Activated CD8-positive, alpha-beta memory T cell treated with anti-CD3 and anti-CD28 coated beads, Interleukin-2, amount 50 U/mL, for 1 hour (primary cell): ENCODE results near the gene TLR9.

Source experiments
- DNase-seq: peaks from one replicate; pipeline ENCODE4 v3.0.0-alpha.2; 2020; ENCODE audit errors: extremely low read depth

Gene TLR9

GRCh38 chr3:52246728-52247408, 21.4 kb upstream of the TLR9 start:
- DNase-seq, result no peak

- DNase-seq, result no peak
Measured at GRCh38 chr3:52246264-52246620, 20.8 kb upstream of the TLR9 start.

DNA sequence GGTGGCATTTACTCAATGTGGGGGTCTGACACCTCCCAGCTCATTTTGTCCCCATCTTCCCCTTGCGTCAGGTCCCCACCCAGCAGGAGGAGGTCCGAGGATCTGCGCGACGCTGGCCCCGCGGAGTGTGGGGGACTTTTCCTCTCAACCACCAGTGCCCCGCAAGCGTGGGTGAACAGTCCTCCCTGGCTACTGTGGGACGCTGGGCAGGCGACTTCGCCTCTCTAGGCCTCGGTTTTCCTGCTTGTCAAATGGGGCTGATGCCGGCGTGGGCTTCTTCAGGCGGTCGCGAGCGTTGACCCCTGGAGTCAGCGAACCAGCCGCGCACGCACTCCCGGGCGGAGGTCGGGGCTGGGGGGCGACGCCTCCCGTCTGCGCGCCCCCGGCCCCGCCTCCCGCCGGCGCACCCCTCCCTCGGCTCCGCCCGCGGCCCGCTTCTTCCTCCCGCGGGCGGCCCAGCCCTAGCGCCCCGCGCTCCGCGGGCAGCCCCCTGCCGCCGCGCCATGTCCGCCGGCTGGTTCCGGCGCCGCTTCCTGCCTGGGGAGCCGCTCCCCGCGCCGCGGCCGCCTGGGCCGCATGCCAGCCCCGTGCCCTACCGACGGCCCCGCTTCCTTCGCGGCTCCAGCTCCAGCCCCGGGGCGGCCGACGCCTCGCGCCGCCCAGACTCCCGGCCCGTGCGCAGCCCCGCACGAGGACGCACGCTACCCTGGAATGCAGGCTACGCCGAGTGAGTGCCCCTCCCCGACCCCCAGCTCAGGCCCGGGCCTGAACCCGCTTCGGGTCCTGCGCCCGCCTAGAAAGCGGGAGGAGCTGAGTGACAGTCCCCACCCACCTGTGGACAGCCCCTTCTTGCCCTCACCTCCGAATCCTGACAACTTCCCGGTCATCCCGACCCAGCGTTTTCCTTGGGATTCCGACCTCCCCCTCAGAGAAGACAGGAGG, 20.1 kb upstream of the TLR9 start, which contains the start of gene PPM1M:
PPM1M (plus strand) TSS at position 438 of the 942 bp plus-strand sequence; CDS start at position 504, 66 bp downstream.
- no peak for DNase-seq

DNA sequence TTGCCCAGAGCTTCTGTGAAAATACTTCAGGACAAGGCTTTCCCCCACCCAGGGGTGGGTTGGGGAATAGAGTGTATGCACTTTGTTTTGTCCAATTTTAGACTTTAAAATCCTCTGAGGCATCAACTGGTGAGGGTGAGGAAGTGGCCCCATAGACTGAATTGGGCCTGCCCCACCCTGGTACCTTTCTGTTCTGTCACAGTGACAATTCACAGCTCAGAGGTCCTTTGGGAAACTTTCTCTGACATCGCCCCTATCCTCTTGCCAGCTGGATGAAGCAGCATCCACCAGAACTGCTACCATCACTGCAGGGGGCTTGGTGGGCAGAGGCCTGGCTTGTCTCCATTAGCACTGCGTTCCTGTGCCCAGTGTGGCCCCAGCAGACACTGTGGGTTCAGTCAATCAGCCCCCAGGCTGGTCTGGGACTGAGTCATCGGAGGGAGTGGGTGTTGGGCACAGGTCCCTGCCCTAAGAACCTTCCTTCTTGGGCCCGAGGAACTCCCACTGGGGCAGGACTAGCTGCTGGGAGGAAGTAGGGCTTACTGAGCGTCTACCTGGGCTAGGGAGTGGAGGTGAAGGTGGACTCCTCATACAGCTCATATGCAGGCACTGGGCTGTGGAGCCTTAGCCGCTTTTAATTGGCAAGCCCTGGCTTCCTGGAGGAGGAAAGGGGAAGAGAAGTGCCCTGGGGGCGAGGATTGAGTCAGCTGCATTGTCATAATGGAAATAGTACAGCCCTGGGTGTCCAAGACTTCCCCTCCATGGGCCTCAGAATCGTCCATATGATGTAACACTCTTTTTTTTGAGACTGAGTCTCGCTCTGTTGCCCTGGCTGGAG, 18.6 kb upstream of the TLR9 start:
- DNase-seq, result no peak

DNA sequence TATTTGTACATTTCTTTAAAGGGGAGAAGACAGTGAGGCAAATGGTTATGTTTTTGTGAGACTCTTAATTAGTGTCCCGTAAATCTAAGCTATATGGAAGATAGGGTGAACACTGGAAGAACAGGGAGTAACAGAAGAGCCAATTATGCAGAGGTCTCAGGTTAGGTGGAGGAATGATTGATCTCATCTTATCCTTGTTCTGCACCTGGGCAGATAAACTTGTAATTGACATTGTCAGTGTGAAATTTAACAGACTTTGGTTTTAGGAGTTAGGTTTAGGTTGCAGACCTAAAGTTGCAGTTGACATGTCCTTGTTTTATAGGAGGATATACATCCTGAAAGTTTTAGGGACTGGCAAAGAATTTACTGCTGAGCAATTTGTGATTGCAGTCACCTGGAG, 16.6 kb upstream of the TLR9 start:
- no peak for DNase-seq

DNA sequence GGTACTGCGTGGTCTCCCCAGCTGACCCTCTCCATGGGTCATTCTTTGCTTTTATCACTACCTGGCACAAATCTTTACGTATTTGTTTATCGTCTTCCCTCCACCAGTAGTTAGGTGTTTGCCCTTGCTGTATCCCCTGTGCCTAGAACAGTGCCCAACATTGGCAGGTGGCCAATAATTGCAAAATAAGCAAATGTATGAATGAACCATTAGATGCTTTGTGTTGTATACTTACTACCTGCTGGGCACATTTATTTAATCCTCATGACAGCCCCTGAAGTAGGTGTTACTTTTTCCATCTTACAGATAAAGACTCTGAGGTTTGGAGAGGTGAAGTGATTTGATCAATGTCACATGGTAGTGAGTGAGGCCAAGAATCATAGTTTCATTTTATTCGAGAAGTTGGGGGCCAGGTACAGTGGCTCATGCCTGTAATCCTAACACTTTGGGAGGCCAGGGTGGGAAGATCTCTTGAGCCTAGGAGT, 15.5 kb upstream of the TLR9 start:
- no peak for DNase-seq

DNA sequence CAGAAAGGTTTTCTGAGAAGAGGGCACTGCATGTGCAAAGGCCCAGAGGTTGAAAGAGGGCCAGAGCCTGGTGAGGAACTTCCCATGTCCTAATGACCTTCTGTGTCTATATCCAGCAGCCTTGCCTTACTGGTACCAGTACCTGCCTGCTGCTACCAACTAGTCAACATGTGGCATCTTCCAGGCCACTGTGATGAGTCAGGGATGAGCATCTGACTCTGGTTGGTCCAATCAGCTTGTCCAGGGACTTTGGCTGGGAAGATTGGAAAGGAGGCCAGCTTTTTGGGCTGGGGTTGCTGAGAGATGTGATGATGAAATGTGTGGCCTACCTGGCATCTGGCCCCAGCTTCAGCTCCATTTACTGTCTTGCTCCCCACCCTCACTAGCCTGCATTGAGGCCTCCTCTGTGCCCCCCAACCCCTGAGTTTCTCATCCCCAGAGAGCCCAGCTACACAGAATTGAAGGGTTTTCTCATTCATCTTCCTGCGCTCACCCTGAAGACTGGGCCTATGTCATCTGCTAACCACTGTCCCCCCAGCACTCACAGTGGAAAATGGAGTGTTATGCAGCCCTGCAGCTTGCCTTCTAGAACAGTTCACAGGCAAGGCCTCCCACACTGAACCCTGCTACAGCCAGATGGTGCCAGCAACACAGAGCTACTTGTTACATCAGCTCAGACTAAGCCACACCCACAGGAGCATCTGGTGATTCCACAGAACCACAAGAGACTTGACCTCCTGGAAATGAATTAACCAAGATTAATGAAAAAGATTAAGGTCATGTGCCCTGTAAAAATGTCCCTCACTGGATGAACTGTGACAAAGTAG, 14.8 kb upstream of the TLR9 start:
- DNase-seq, result no peak

GRCh38 chr3:52238761-52239701, 13.6 kb upstream of the TLR9 start, which contains the start of gene TWF2:
TSS of gene TWF2 (minus strand) at chr3:52239158. CDS start at chr3:52239016, 142 bp downstream.
- DNase-seq, result peak; percentile 68

- no peak for DNase-seq
Measured at GRCh38 chr3:52238193-52238760, 12.8 kb upstream of the TLR9 start.

DNA sequence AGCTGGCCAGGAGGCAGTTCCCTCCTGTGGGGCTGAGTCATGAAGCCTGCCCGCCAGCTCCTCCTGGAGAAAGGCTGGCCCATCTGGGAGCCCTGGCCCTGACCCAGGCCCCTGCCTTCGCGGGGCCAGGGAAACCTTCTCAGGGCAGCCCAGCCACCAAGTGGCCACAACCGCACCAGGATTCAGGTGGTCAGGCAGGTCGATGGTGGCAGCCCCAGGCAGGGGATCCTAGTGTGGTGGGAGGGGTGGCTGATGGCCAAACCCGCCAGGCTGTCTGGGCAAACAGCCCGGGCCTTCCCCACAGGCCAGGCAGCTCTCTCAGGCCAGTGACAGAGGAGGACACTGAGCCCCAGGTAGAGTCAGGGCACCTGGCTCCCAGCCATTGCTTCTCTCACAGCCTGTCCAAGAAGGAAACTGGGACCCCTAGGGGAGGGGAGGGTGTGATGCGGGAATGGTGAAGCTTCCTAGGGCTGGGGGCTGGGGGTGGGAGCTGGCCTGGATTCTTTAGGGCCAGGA, 12.3 kb upstream of the TLR9 start:
- no peak for DNase-seq

DNA sequence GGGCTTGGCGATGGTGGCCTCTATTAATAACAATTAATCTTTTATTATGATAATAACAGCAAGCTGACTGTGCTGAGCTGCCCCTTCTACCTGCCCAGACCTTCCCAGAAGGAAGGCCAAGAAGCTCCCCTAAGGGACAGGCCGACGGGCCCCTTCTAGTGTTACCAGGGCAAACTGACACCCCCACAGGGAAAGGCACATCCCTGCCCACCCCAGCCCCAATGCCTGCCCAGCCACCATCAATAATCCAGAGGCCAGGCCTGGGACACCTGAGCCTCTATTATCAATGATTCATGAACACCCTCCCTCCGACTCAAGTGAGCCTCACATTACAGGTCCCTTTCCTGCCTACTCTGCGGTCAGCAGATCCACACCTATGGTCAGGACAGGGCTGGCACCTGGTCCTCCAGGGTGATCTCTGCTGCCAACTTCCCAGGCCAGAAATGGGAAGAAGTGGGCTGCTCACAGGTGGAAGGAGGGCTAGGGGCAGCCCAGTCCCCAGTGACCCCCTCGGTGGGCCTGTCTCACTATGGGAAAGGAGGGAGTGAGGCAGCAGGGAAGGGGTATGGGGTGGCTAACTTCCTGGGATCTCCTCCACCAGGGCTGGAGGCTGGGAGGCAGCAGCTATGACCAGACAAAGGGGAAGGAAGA, 11.7 kb upstream of the TLR9 start:
- no peak for DNase-seq

GRCh38 chr3:52236424-52236886, 11.0 kb upstream of the TLR9 start:
- no peak for DNase-seq

GRCh38 chr3:52234516-52235447, 9.3 kb upstream of the TLR9 start:
- DNase-seq, result no peak

DNA sequence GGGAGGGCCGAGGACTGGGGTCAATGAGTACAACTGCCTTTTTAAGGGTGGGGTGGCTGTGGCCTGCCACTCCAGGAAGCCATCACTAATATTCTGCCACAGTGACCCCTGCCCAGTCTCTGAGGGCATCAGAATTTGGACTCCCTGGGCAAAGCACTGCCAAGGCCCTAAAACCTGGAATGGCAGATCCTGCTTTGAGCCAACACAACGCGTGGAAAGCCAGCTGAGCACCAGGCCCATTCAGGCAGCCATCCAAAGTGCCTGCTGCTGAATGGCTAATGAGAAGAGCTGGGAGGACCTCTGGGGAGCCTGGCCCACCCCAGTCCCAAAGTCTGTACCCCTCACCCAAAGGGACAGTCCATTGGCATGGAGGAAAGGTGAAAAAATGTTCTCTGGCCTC, 8.5 kb upstream of the TLR9 start:
- DNase-seq, result no peak

DNA sequence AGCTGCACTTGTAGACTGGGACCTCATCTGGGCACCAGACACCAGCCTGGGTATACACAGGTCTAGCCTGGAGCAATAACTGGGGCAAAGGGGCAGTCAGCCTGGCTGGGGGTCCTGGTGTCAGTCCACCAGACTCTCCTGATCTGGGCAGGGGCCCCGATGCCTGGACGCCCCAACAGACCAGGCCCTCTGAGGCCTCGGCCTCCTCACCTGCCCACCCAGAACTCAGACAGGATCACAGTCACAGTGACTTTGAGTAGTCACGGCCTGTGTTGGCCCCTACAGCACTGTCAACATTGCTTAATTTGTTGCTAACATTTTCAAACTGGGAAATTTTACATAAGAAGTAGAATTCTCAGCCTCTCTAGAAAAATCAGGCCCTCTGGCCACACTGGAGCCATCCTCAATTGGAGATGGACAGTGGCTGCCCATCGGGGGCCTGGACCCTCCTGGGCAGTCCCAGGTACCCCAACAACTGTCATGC, 7.7 kb upstream of the TLR9 start:
- DNase-seq, result no peak

DNA sequence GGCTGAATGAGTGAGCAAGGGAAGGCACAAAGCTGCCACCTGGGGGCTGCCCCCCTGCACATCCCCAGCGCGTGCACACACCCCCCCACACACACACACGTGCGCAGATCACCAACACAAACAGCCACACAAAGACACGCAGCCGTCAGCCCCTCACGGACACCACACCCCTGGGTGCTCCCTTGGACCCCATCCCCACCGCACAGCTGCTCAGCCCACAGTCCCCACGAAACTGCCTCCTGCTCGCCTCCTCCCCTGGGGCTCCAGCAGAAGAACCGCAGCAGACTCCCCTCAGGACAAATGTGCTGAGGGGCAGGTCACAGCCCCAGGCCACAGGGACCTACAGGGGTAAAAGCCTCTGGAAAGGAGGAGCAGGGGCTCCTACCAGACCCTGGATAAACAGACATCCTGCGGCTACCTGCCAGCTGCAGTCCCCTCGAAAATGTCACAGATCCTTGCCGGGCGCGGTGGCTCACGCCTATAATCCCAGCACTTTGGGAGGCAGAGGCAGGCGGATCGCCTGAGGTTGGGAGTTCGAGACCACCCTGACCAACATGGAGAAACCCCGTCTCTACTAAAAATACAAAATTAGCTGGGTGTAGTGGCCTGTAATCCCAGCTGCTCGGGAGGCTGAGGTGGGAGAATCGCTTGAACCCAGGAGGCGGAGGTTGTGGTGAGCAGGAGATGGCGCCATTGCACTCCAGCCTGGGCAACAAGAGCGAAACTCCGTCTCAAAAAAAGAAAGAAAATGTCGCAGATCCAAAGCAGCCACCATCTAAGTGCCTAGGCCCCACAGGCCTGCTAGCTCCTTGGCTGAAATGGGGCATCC, 7.0 kb upstream of the TLR9 start:
- DNase-seq, result no peak
